Thyroid gland (tissue), 4 donors: ENCODE results near the gene CRYBA4.

ENCODE experiments used
- POLR2A ChIP-seq, 2 donors: fragments of 450-650 bp; IDR thresholded peaks; one replicate each; pipeline ENCODE4 v1.6.1; 2017; ENCODE audit warnings: antibody characterized with exemption in 2 of 2, mild to moderate bottlenecking in 2 of 2, moderate library complexity in 1 of 2
- TF ChIP-seq, protein P1 (sequence below), 6 experiments: fragments of 200-600 bp in 3 of 6; fragments of 450-650 bp in 3 of 6; sonication (generic) in 3 of 6; IDR thresholded peaks; one replicate each; pipeline ENCODE4 v1.5.1; 2016 to 2019; ENCODE audit warnings: antibody characterized with exemption in 6 of 6, mild to moderate bottlenecking in 2 of 6, inconsistent platforms in 1 of 6, moderate library complexity in 1 of 6

- no peak for TF ChIP-seq POLR2A (IDR thresholded peaks at IDR 0.05)
- TF ChIP-seq, protein P1, sequence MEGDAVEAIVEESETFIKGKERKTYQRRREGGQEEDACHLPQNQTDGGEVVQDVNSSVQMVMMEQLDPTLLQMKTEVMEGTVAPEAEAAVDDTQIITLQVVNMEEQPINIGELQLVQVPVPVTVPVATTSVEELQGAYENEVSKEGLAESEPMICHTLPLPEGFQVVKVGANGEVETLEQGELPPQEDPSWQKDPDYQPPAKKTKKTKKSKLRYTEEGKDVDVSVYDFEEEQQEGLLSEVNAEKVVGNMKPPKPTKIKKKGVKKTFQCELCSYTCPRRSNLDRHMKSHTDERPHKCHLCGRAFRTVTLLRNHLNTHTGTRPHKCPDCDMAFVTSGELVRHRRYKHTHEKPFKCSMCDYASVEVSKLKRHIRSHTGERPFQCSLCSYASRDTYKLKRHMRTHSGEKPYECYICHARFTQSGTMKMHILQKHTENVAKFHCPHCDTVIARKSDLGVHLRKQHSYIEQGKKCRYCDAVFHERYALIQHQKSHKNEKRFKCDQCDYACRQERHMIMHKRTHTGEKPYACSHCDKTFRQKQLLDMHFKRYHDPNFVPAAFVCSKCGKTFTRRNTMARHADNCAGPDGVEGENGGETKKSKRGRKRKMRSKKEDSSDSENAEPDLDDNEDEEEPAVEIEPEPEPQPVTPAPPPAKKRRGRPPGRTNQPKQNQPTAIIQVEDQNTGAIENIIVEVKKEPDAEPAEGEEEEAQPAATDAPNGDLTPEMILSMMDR (IDR thresholded peaks at IDR 0.05) = no peak
Observed at GRCh38 chr22:26658161-26658560, 36.4 kb downstream of the CRYBA4 start.
